Stimulated activated CD4-positive, alpha-beta T cell treated with anti-CD3 and anti-CD28 coated beads, Interleukin-1b, Interleukin-23, amount 100 ng/mL, for 24 hours (primary cell): ENCODE results near the gene BRCA1.
A peak's percentile ranks its signal among the peaks of the same experiment; 100 is the strongest.

Experiments
- DNase-seq, 4 experiments: peaks; one replicate each; pipeline ENCODE4 v3.0.0-alpha.2; 2020; ENCODE audit warnings: low read depth in 4 of 4, low spot score in 1 of 4

BRCA1 gene

DNA sequence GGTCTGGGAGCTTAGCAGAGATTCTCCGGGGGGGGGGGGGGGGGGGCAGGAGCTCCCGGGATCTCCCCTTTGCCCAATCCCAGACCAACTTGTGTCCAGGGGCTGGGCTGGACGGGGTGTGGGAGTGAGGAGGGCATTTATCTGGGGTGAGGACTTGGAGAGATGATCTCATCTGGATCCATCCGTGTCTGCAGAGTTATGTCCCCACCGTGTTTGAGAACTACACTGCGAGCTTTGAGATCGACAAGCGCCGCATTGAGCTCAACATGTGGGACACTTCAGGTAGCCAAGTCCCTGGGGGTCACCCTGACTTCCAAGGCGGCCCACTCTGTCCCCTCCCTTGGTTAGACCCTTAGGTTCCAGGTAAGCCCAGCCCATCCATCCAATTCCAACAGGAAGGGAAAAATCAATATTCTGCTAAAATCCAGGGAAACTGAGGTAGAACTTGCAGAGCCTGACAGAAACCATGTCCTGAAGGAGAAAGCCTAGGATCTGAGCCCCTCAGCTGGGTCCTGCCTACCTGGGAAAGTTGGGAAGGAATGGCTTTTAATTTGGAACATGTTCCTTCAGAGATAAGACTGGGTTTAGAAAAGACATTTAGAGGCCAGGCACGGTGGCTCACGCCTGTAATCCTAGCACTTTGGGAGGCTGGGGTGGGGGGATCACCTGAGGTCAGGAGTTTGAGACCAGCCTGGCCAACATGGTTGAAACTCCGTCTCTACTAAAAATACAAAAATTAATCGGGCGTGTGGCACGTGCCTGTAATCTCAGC, 99.2 kb downstream of the BRCA1 start:
- no peak for DNase-seq

DNA sequence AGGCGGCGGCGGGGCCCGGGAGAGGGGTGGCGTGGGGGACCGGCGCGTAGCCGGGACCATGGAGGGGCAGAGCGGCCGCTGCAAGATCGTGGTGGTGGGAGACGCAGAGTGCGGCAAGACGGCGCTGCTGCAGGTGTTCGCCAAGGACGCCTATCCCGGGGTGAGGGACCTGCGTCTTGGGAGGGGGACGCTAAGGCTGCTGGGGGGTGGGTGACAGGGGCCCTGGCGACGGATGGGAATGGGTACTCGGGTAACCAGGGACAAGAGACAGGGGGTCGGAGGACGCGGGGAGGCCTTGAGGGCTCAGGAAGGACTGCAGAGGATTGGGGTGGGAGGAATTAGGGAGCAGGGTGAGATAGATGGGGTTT, 99.9 kb downstream of the BRCA1 start:
- no peak for DNase-seq

DNA sequence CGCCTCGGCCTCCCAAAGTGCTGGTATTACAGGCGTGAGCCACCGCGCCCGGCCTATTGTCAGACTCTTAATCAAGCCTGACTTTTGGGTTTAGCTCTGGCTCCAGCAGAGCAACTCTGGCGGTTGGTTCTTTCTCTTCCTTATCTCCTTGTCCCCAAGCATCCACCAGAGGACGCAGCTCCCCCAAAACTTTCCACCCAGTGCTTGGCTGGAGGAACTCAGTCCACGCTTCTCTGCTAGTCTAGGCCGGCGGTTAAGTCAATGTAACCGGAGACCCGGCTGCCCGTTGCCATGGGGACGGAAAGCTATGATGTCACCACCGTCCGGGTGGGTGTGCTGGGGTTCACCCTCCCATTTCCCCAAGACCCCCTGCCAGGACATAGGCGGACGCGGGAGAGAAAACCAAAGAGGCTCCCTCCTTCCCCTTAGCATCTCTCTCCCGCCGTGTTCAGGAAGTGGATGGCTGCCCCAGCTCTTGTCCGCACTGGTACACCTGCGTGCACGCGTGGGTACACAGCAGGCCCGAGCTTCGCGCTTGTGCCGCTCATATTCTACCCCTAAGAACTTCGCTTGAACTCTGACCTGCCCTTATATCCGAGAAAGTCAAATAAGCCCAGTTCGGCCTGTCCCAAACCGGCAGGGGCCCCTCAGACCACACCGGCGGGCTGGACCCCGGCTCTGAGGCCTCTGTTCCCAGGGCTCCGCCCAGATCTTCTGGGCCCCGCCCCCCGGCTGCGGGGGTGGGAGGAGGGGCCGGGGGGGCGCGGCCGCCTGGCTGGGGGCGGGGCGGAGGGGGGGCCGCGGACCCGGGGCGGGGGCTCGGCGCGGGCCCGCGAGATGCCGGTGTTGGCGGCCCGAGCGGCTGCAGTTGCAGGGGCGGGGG, 100.5 kb downstream of the BRCA1 start, which contains the start of gene RND2:
Gene RND2, plus strand, starts transcription at position 825 of the 883 bp plus-strand sequence. CDS start 117 bp downstream, outside the sequence.
- DNase-seq, result peak; percentile 54 to 62 (median 60)

DNA sequence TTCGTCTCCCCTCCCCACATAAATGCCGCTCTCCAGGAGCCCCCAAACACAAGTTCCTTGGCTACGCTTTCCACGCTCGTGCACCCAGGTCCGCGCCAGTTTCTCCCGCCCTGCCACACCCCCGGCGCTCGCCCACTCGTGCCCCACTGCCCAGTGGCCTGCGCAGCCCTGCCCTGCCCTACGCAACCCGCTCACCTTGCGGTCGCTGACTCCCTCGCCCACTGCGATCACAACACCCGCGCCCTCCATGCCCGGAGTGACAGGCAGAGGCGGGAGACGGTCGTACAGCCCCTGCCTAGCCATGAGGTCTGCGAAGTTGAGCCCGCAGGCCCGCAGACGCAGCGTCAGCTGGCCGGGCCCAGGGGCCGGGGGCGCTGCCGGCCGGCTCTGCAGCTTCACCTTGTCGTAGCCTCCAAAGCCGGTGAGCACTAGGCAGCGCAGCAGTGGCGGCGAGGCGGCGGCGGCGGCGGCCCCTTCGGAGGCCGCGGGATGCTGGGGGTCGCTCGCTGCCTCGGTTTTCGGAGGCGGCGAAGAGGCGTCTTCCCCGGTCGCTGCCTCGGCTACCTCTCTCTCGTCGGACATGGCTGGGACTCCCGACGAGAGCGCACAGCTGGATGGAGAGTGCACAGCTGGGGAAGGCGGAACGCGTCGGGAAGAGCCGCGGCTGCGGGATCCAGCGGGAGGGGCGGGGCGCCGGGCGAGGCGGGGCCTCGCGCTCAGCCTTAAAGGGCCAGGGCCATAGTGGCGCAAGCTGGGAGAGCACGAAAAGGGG, 103.2 kb downstream of the BRCA1 start, which contains the start of gene VAT1:
Gene VAT1, minus strand, starts transcription at position 645 of the 772 bp plus-strand sequence. Its CDS starts 63 bp downstream, at position 582.
- DNase-seq, result peak in 2 of 4 experiments; percentile 49 to 56

DNA sequence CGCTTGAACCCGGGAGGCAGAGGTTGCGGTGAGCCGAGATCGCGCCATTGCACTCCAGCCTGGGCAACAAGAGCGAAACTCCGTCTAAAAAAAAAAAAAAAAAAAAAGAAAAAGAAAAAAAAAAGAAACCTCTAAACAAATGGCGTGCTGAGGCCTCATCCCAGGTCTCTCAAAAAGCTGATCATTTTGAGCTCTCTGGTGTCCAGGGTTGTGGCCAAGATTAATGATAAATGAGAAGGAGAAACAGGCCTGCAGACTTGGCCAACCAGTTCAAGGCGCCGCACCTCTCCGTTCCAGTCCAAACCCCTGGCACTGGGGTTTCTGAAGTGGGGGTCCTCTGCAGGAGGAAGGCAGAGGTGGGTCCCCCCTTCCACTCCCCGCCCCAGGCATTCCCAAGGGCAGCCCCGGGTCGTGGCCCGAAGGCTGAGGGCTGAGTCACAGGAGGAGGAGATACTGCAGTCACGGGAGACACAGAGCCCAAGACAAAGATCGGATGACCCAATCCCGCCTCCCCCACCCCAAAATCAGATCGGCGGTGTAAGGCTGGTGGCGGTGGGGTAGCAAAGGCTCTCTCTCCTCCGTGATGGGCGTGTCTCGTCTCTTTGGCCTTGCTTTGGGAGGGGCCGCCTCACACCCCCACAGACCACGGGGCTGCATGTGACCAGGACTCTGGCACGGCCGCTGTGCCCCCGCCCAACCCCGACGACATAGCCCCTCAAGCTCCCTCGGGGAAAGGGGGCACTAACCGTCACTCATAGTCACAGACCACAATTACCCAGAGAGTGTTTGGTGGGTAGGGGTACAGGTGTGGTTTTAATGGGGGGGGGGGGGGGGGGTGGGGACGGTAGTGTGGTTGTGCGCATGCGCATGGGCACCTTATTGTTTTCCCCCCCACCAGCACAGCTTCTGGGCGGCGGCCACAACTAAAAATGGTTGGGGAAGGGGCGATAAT, 104.1 kb downstream of the BRCA1 start:
- no peak for DNase-seq

DNA sequence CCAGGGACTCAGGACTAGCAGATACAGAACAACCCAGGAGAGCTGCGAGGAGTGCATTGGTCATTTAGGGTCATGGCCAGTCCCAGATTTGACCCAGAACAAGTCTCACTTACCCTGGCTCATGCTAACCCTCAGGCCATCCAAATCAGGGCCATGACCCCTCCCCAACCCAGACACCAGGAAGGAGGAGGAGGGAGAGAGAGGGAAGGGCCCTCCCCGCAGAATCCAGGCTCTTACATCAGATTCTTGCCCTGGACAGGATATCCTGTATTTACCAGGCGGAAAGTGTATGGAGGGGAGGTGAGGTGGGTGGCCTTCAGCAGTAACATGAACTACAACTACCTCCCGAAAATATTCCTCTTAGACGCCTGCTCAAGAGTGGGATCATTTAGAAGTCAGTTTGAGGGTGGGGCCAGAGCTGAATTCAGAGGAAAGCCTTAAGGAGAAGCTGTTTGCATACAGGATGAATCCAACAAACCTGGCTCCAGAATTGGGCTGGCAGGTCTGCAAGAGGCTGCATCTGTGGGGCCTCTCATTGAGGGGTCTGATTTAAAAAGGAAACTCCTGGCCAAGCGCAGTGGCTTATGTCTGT, 105.0 kb downstream of the BRCA1 start:
- no peak for DNase-seq

DNA sequence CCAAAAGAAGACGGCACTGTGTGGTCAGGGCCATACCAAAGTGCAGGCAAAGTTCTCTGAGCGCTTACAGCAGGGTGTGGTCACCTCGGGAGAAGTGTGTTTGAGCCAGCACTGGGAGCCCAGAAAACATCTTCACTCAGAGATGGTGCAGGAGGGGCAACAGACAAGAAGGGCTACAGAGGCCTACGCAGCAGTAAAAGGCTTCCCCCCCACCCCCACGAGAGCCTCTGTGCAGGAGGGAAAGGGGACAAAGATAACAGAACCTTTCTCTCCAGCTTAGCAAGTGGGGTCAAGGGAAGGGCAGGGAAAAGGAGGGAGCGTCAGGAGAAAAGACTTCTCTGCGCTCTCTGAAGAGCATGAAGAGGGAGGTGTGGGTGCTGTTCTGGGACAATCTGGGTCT, 105.7 kb downstream of the BRCA1 start:
- DNase-seq, result no peak

DNA sequence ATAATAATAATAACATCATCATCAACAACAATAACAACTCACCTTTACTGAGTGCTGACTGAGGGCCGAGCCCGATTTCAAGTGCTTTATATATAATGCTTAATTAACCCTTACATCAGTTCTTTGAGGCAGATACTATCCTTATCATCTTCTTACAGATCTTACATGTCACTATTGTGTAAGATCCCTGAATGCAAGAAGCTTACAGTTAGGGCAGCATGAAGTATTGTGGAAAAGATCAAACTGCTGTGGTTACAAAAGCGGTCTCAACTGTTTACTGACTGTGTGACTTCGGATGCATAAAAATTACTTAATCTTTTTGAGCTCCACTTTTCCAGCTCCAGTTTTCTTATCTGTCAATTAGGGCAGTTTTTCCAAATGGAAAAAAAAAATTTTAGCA, 106.2 kb downstream of the BRCA1 start:
- no peak for DNase-seq

DNA sequence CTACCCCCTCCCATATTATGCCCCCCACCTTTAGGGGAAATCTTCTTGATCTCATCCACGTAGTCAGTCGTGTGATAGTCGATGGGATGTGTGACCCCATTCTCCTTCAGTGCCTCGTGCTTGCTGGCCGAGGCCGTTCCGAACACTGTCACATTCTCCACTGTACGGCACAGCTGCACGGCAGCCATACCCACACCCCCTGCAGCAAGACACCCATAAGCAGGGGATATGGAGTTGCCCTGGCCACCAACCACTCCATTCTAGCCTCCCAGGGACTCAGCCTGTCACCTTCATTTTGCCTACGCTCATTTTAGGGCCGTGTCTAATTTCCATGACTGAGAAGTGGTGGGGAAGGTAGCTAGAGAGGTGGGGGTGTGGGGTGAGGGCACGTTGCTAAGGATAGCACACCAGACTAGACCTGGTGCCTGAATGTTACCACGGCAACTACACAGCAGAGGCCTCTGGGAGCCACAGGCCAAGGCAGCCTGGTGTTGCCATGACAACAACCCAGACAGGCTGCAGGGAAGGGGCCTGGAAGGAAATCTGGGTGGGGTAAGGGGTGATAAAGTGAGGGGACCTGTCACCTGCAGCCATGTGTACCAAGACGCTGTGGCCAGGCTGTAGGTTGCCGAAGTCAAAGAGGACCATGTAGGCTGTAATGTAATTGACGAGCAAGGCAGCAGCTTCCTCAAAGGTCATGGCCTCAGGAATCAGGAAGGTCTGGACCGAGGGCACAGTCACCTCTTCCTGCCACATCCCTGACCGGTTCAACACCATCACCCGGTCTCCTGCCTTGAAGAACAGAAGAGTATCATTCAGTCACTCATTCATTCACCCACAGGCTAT, 106.9 kb downstream of the BRCA1 start:
- DNase-seq, result no peak

DNA sequence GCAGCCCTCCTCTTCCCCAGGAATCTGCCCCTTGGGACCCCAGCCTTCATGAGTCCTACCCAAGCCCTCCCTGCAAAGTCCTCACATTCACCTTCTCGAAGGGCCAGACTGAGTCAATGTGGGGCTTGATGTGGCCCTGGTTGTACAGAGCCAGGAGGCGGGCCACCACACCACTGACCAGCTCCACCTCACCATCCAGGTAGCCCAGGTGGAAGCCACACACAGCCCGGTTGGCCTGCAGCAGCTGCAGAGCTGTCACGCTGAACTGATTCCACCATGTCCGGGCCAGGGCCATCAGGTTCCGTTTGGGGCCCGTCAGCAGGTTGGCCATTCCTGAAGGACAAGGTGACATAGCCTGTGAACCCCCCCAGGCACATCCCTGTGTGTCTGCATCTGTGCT, 108.9 kb downstream of the BRCA1 start:
- no peak for DNase-seq

DNA sequence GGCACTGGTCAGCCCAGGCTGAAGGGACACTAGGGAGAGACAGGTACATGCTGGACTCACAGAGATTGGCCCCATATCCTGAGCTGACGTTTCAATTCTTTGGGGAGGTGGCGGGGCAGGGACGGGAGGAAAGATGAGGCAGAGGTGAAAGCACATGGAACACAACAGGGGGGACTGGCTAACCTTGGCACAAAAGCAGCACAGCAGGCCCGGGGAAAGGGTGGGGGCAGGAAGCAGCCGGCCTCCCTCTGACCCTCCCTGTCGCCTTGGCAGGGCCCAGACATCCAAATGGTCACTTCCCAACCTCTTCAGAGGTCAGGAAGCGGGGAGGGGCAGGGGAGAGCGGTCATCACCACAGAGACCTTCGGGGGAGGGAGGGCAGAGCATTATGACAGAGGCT, 109.6 kb downstream of the BRCA1 start:
- DNase-seq, result no peak

DNA sequence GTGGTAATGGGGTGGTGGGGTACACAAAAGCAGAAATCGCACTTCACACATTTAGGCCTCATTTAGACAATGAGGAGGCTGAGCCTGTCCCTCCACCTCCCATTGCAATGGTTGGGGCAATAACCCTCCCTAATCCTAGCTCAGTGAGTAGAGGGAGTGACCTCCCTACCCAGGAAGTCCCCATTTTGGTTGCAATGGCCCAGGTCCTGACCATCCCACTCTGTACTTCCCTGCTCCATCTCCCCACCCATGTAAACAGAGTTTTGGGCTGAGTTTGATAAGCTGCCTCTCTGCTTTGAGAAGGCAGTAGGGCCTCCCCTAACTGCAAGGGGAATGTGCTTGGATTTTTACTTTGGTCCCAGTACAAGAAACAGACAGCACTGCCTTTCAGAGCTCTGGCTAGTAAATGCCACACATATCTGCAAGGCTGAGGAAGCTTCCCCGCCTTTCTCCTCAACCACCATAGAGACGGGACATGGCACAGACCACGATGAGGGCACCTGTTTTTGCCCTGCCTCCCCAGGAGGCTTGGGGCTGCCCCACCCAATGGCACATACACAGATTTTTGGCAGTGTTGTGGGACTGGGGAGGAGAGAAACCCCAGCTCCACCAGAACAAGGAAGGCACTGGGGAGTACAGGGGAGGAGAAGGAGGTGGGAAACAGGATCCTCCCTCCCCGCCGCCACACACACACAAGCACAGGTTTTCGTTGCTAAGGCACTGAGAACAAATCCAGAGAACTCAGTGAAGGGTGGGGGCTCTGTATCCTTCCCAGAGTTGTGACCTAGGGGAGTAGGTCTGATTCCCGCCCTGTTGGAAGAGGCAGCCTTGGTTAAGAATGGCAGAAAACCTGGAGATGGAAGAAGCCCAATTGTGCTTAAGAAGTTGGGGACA, 110.3 kb downstream of the BRCA1 start:
- no peak for DNase-seq

DNA sequence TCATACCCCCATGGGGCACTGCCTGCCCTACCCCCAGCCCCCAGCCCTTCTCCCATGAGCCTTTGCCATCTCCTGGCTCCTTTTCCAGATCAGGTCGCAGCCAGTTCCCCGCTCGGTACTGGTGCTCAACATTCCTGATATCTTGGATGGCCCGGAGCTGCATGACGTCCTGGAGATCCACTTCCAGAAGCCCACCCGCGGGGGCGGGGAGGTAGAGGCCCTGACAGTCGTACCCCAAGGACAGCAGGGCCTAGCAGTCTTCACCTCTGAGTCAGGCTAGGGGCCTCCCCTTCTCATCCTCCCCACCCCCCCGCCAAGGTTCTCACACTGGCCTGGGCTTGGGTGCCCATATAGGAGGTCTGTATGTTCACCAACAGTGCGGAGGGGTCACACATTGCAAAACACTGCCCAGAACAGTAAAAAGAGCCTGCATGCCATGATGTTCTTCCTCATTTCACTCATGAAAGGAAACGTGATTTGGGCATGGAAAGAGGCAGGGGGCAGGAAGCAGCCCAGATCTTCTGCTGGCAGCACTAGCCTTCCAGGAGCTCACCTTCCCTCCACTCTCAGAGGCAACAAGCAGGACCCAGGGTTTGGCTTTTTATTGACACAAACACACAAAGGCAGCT, 111.0 kb downstream of the BRCA1 start:
- DNase-seq, result no peak

DNA sequence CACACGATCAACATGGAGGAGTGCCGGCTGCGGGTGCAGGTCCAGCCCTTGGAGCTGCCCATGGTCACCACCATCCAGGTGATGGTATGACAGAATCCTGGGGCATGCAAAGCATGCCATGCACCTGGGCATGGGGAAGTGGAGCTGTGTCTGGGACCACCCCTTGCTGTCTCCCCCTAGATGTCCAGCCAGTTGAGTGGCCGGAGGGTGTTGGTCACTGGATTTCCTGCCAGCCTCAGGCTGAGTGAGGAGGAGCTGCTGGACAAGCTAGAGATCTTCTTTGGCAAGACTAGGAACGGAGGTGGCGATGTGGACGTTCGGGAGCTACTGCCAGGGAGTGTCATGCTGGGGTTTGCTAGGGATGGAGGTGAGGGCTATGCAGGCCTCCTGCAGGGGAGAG, 111.9 kb downstream of the BRCA1 start:
- DNase-seq, result no peak

DNA sequence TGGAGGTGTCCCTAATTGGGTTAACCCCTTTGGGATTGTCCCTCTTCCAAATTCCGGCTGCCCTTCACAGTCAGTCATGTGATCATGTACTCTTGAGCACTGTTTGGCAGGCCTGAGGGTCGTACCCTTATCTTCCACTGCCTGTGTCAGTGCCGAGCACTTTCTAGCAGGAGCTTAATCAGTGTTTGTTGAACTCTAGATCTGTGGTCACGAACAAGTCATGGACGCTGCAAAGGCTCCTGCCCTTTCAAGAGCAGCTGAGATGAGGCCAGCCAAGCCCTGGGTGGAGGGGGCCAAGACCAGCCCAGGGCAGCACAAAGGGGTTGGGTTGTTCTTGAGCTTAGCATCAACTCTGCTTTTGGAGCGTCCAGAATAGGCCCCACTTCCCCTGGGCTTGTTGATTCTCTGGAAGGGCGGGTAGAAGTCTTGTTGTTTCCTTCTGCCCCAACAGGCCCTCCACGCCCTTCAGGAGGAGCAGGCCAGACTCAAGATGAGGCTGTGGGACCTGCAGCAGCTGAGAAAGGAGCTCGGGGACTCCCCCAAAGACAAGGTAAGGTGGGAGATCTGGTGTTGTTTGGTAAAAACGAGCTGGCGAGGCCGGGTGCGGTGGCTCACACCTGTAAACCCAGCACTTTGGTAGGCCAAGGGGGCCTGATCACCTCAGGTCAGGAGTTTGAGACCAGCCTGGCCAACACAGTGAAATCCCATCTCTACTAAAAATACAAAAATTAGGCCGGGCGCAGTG, 113.3 kb downstream of the BRCA1 start:
- DNase-seq, result no peak

DNA sequence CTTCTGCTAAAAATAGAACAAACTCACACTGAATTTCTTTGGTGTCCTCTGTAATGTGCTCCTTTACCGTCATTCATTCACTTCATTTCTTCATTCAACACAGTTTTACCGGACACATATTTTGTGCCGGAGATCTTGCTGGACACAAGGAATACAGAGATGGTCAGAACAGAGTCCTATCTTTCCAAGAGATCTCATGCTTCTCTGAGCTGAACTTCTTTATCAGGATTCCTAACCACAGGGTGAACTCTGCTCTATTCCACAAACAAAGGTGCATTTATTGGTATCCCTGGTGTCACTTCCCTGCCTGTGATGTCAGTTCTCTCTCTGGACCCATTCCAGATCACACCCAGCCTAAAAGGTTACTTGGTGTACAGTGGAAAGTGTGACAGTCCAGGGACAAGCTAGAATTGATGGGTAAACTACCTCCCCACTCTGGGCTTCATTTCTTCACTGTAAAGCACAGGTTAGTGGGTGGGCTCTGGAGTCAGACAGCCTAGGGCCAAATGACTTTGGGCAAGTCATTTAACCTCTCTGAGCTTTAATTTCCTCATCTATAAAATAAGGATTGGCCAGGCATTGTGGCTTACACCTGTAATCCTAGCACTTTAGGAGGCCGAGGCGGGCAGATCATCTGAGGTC, 114.4 kb downstream of the BRCA1 start:
- DNase-seq, result no peak
